RPMI8226 (cell line): ENCODE measurements around the gene MTMR1.

Source experiments
- DNase-seq: peaks from one replicate; pipeline ENCODE4 v3.0.0-alpha.2; 2015

MTMR1 gene

GRCh38 chrX:150763810-150764209, 70.6 kb downstream of the MTMR1 start:
- DNase-seq, result no peak

GRCh38 chrX:150765237-150765636, 72.0 kb downstream of the MTMR1 start:
- DNase-seq, result no peak

GRCh38 chrX:150765782-150766350, 72.7 kb downstream of the MTMR1 start:
- DNase-seq, result no peak

GRCh38 chrX:150766351-150767044, 73.3 kb downstream of the MTMR1 start:
- peak; percentile 7 for DNase-seq

- no peak for DNase-seq
Measured at GRCh38 chrX:150767045-150767395, 73.8 kb downstream of the MTMR1 start.

GRCh38 chrX:150767475-150768131, 74.4 kb downstream of the MTMR1 start:
- no peak for DNase-seq

DNA sequence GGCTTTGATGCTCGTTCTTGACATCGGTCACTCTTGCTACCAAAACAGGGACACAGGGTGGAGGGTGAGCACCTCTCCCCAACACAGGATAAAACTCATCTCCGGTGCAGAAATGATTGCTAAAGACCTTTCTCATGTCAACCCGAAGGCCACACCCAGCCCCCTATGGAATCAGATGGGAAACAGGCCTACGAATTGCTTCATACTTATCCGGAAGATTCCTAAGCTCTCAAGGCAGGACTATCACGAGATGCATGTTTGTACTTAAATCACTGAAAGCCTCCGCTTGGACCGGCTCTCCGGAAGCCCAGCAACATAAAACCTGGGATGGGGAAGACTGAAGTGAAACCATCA, 74.9 kb downstream of the MTMR1 start:
- no peak for DNase-seq

GRCh38 chrX:150768580-150769190, 75.5 kb downstream of the MTMR1 start:
- DNase-seq, result no peak

GRCh38 chrX:150769408-150769807, 76.2 kb downstream of the MTMR1 start:
- no peak for DNase-seq

GRCh38 chrX:150770623-150771022, 77.4 kb downstream of the MTMR1 start:
- DNase-seq, result no peak

DNA sequence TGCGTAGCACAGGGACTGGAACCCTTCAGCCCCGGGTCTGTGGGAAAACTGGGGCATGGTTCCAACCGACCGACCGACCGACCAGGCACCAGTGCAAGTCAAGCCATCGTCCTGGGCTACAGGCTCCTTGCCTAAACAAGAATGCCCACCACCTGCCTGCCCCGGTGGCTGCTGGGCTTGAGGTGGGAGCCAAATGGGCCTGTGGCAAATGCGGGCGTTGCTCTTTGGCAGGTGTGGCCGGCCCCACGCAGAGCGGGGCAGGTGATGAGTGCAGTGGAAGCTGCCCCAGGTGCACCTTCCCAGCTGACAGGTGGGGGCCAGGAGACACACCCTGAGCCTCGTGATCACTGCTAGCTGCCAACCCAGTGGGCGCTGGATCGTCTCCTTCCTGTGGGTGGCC, 77.9 kb downstream of the MTMR1 start:
- no peak for DNase-seq

GRCh38 chrX:150772150-150772970, 79.2 kb downstream of the MTMR1 start:
- DNase-seq, result peak; percentile 69

DNA sequence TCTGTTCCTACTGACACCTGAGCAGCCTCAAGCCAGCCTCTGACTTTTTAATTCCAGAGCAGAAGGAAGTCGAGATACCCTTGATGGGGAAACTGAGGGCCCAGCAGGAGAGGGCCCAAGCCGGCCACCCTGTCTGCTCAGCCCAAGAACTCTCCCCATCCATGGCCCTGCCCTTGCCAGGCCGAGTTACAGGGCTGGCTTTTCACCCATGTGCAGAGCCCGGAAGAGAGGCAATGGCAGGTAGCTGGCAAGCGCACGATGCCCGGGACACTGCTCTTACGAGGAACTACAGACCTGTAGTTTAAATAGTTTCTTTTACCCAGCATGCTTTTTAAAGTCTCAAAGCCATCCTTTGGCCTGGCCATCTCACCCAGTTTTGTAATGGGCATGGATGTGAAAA, 79.9 kb downstream of the MTMR1 start:
- no peak for DNase-seq

DNA sequence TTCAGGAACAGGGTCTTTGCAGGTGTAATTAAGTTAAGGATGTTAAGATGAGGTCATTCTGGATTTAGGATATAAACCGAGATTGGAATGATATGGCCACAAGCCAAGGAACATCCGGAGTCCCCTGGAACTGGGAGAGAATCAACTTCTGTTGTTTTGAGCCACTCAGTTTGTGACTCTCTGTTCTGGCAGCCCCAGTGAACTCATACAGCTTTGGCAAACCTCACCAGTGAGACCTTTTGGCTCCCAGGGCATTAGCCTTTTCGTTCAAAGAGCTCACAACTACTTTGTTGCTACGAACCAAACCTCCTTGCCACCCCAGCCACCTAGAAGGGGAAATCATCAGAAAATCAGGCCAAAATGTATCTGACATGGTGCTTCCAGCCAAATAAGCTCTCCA, 80.4 kb downstream of the MTMR1 start:
- DNase-seq, result no peak

- DNase-seq, result no peak
Measured at GRCh38 chrX:150774798-150775568, 81.8 kb downstream of the MTMR1 start.

DNA sequence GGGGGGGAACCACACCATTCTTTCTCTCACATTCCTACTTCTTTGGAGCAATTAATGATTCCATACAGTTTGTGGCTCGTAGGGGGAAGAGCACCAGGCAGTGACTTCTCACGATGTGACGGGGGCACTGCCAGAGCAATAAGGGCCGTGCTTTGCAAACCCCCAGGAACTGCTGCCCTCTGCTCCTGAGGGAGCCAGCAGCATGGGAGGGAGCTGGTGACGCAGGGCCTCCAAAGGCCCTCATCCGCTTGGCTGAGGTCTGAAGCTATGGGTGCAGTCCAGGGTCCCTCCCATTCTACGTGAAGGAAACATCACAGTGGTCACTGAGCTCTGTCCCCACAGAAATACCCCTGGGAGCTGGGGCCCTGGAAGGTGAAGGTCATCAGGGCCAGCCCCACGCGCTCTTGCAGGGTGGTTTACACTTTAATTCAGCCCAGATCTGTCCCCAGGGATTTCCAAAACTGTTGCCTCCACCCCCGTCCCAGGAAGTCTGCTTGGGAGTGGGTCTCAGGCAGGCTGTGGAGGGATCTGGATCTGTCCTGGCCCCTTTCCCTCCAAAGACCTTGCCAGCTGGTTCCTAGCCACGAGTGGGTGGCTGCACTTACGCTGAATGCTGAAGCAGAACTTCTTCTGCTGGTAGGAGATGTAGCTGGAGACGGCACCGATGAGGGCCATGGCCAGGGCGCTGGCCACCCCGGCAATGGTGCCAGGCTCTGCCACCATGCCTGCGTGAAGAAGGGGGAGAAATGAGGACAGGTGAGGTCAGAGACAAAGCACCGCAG, 82.6 kb downstream of the MTMR1 start:
- no peak for DNase-seq

- no peak for DNase-seq
Measured at GRCh38 chrX:150777328-150777992, 84.3 kb downstream of the MTMR1 start.

DNA sequence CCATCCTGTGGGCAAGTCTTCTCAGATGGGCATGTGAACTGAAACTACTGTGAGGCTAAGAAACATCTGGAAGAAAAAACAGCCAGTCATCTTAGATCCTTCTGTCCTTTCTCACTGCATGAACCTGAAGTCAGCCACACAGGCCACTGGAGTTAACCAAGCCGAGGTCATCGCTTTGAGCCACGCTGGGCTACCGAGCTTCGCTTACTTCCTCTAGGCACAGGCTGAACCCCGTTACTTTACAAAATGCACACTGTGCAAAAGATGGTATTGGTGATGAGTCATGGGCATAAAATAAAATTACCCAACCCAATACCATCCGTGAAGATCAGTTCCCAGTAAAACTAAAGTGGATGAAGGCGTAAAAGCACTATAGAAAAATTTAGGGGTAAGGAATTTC, 86.2 kb downstream of the MTMR1 start:
- DNase-seq, result no peak

DNA sequence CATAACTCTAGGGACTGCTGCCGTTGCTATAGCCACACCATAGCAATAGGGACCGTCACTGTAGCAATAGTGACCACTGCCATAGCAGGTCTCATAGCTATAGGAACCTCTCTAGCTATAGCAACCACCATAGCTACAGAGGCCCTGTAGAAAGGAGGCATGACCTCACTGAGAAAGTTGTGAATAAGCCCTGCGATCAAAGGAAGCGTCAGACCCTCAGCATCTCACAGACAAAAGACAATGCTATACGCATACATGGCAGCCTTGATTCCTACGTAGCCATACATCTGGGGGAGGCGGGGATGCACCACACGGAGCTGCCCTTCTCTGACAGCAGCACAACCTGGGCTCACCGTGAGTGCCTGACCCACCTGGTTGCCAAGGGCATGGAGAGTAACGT, 88.5 kb downstream of the MTMR1 start:
- no peak for DNase-seq

DNA sequence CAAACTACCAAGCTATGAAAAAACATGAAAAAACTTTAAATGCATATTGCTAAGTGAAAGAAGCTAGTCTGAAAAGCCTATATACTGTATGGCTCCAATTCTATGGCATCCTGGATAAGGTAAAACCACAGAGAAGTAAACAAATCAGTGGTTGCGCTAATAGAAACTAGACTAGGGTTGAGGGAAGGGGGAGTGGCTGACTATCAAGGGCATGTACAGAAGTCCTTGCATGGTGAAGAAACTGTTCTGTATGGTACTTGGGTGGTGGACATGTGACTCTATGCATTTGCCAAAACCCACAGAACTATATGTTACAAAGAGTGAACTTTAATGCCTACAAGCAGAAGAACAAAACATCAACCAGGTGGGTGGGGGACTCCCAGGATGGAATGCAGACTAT, 96.8 kb downstream of the MTMR1 start:
- DNase-seq, result no peak

GRCh38 chrX:150792949-150793527, 99.8 kb downstream of the MTMR1 start:
- no peak for DNase-seq
